Measurements from ENCODE around the gene ANXA2R. TPM values are rescaled to one million over a fixed set of nuclear protein-coding genes. Genes with fewer than 3 reads are reported as not detected.

ANXA2R gene
- total RNA-seq, 1 donor from 2014 or later, result 0.34 TPM

GRCh38 chr5:43005031-43005430, 35.1 kb downstream of the ANXA2R start:
- no peaks in the 10 kb centered on the region for H3K9me3 Mint-ChIP-seq
- TF ChIP-seq CTCF (conservative IDR thresholded peaks at IDR 0.05), result no peak
- no peaks in the 10 kb centered on the region for H3K36me3 Mint-ChIP-seq
- H3K4me3 Mint-ChIP-seq, result no peak overlapping the region
- no peak overlapping the region for H3K27ac Mint-ChIP-seq
- DNase-seq (ENCODE audit: extremely low spot score, unreplicated experiment), result no peak
- H3K27me3 Mint-ChIP-seq, result peaks cover 72% of the 10 kb centered on the region
- peaks cover 4% of the 10 kb centered on the region for H3K4me1 Mint-ChIP-seq (ENCODE audit: unreplicated experiment)

- H3K4me3 Mint-ChIP-seq, result no peak overlapping the region
- H3K9me3 Mint-ChIP-seq, result no peaks in the 10 kb centered on the region
- no peak for TF ChIP-seq CTCF (conservative IDR thresholded peaks at IDR 0.05)
- no peak for DNase-seq (ENCODE audit: extremely low spot score, unreplicated experiment)
- peaks cover 5% of the 10 kb centered on the region for H3K4me1 Mint-ChIP-seq (ENCODE audit: unreplicated experiment)
- H3K36me3 Mint-ChIP-seq, result no peaks in the 10 kb centered on the region
- H3K27me3 Mint-ChIP-seq, result peaks cover 84% of the 10 kb centered on the region
- no peak overlapping the region for H3K27ac Mint-ChIP-seq
Measured at GRCh38 chr5:43001748-43002147, 38.4 kb downstream of the ANXA2R start.

- H3K36me3 Mint-ChIP-seq, result no peaks in the 10 kb centered on the region
- TF ChIP-seq CTCF (conservative IDR thresholded peaks at IDR 0.05), result no peak
- H3K27me3 Mint-ChIP-seq, result peaks cover 88% of the 10 kb centered on the region
- no peaks in the 10 kb centered on the region for H3K9me3 Mint-ChIP-seq
- peak overlapping the region; percentile 44 for H3K4me3 Mint-ChIP-seq
- H3K27ac Mint-ChIP-seq, result no peak overlapping the region
- DNase-seq (ENCODE audit: extremely low spot score, unreplicated experiment), result no peak
- H3K4me1 Mint-ChIP-seq (ENCODE audit: unreplicated experiment), result peaks cover 5% of the 10 kb centered on the region
Measured at GRCh38 chr5:43000914-43001313, 39.2 kb downstream of the ANXA2R start.

GRCh38 chr5:43000111-43000840, 39.8 kb downstream of the ANXA2R start:
- Mint-ChIP-seq H3K4me3 (peak overlapping the region; percentile 77), H3K27me3 (peaks cover 94% of the 10 kb centered on the region), H3K9me3 (no peaks in the 10 kb centered on the region), H3K4me1 (ENCODE audit: unreplicated experiment) (peaks cover 5% of the 10 kb centered on the region), H3K27ac (no peak overlapping the region), H3K36me3 (no peaks in the 10 kb centered on the region)
- DNase-seq (ENCODE audit: extremely low spot score, unreplicated experiment), result no peak
- no peak for TF ChIP-seq CTCF (conservative IDR thresholded peaks at IDR 0.05)

- H3K9me3 Mint-ChIP-seq, result no peaks in the 10 kb centered on the region
- H3K4me1 Mint-ChIP-seq (ENCODE audit: unreplicated experiment), result peaks cover 7% of the 10 kb centered on the region
- no peak for TF ChIP-seq CTCF (conservative IDR thresholded peaks at IDR 0.05)
- no peak for DNase-seq (ENCODE audit: extremely low spot score, unreplicated experiment)
- H3K36me3 Mint-ChIP-seq, result no peaks in the 10 kb centered on the region
- H3K27me3 Mint-ChIP-seq, result peaks cover 96% of the 10 kb centered on the region
- peak overlapping the region; percentile 0 for H3K27ac Mint-ChIP-seq
- peak overlapping the region; percentile 85 for H3K4me3 Mint-ChIP-seq
Measured at GRCh38 chr5:42995360-42995751, 44.8 kb downstream of the ANXA2R start.

Data from type B pancreatic cell (in vitro differentiated cells).